Testis (tissue), 2 donors: ENCODE data around the gene CARD19.
"Not testable (repeated sequence)": the region's sequence is repeated elsewhere in the genome, so short reads cannot be mapped to it uniquely, and the experiment has no call there.

Source experiments
- CTCF ChIP-seq, 3 experiments: fragments of 450-650 bp in 2 of 3; fragments of 200-600 bp in 1 of 3; sonication (generic) in 1 of 3; IDR thresholded peaks; one replicate each; pipeline ENCODE4 v1.5.1; 2016 to 2019; ENCODE audit warnings: antibody characterized with exemption in 3 of 3, mild to moderate bottlenecking in 2 of 3, moderate library complexity in 1 of 3
- POLR2A ChIP-seq: fragments of 450-650 bp; IDR thresholded peaks from one replicate; pipeline ENCODE4 v1.6.1; 2017; ENCODE audit warnings: antibody characterized with exemption, mild to moderate bottlenecking, moderate library complexity

GRCh38 chr9:93101086-93101485 is 5.1 kb downstream of the CARD19 start:
- TF ChIP-seq CTCF (IDR thresholded peaks at IDR 0.05); POLR2A: not testable (repeated sequence)
